ENCODE measurements around the gene DENND1C.

Gene DENND1C

GRCh38 chr19:6528544-6529121, 47.0 kb upstream of the DENND1C start:
- DNase-seq (ENCODE audit: extremely low read depth, insufficient read length) = peak; percentile 77
- Histone ChIP-seq H3K27me3 (replicated peaks; ENCODE audit: control insufficient read depth, insufficient read depth, low read length) (no peaks in the 10 kb centered on the region), H3K36me3 (ENCODE audit: control insufficient read depth, insufficient read depth, low read length) (no peaks in the 10 kb centered on the region; the same call in 1 of the 2 replicates), H3K4me3 (replicated peaks; ENCODE audit: low read depth, low read length) (peak overlapping the region; percentile 46)
- no peak for TF ChIP-seq CTCF (IDR thresholded peaks at IDR 0.05; ENCODE audit: insufficient read depth, low read length, poor library complexity, severe bottlenecking)

- Histone ChIP-seq H3K27me3 (replicated peaks; ENCODE audit: control insufficient read depth, insufficient read depth, low read length) (no peaks in the 10 kb centered on the region), H3K36me3 (ENCODE audit: control insufficient read depth, insufficient read depth, low read length) (no peaks in the 10 kb centered on the region; the same call in 1 of the 2 replicates), H3K4me3 (replicated peaks; ENCODE audit: low read depth, low read length) (peak overlapping the region; percentile 49)
- TF ChIP-seq CTCF (IDR thresholded peaks at IDR 0.05; ENCODE audit: insufficient read depth, low read length, poor library complexity, severe bottlenecking) = no peak
- peak; percentile 85 for DNase-seq (ENCODE audit: extremely low read depth, insufficient read length)
These were observed 46.4 kb upstream of the DENND1C start for GRCh38 chr19:6527893-6528543.

GRCh38 chr19:6524311-6524710, 42.7 kb upstream of the DENND1C start:
- no peak for TF ChIP-seq CTCF (IDR thresholded peaks at IDR 0.05; ENCODE audit: insufficient read depth, low read length, poor library complexity, severe bottlenecking)
- no peaks in the 10 kb centered on the region for H3K36me3 ChIP-seq (ENCODE audit: control insufficient read depth, insufficient read depth, low read length)
- no peak for DNase-seq (ENCODE audit: extremely low read depth, insufficient read length)
- H3K4me3 ChIP-seq (replicated peaks; ENCODE audit: low read depth, low read length) = no peak overlapping the region
- no peaks in the 10 kb centered on the region for H3K27me3 ChIP-seq (replicated peaks; ENCODE audit: control insufficient read depth, insufficient read depth, low read length)

GRCh38 chr19:6522712-6523111, 41.1 kb upstream of the DENND1C start:
- DNase-seq (ENCODE audit: extremely low read depth, insufficient read length) = no peak
- Histone ChIP-seq H3K4me3 (replicated peaks; ENCODE audit: low read depth, low read length) (peak overlapping the region; percentile 39), H3K36me3 (ENCODE audit: control insufficient read depth, insufficient read depth, low read length) (no peaks in the 10 kb centered on the region), H3K27me3 (replicated peaks; ENCODE audit: control insufficient read depth, insufficient read depth, low read length) (no peaks in the 10 kb centered on the region)
- TF ChIP-seq CTCF (IDR thresholded peaks at IDR 0.05; ENCODE audit: insufficient read depth, low read length, poor library complexity, severe bottlenecking) = no peak

- peak overlapping the region; percentile 39 for H3K4me3 ChIP-seq (replicated peaks; ENCODE audit: low read depth, low read length)
- peak; percentile 91 for DNase-seq (ENCODE audit: extremely low read depth, insufficient read length)
- TF ChIP-seq CTCF (IDR thresholded peaks at IDR 0.05; ENCODE audit: insufficient read depth, low read length, poor library complexity, severe bottlenecking) = no peak
These were observed 40.4 kb upstream of the DENND1C start for GRCh38 chr19:6521718-6522646.

More at GRCh38 chr19:6521718-6522646, 40.4 kb upstream of the DENND1C start:
- no peaks in the 10 kb centered on the region for H3K36me3 ChIP-seq (ENCODE audit: control insufficient read depth, insufficient read depth, low read length)
- no peaks in the 10 kb centered on the region for H3K27me3 ChIP-seq (replicated peaks; ENCODE audit: control insufficient read depth, insufficient read depth, low read length)

Data from GM06990 (cell line).